NCI-H2107 treated with DMSO at 0.1 percent for 48 hours (cell line): Measurements from ENCODE around the gene SP4.
A peak's percentile ranks its signal among the peaks of the same experiment; 100 is the strongest.

Source experiments
- DNase-seq: peaks from one replicate; lab custom pipeline; 2025; ENCODE audit not compliant: unreplicated experiment; lab: John Stamatoyannopoulos, UW

Gene SP4

GRCh38 chr7:21427871-21428658 is at the start of gene SP4:
SP4 (plus strand) TSS chr7:21428083; CDS start chr7:21428252, 169 bp downstream.
- peak; percentile 96 for DNase-seq

- no peak for DNase-seq
These were observed 44.4 kb upstream of the SP4 start for GRCh38 chr7:21383227-21384220.

GRCh38 chr7:21393937-21394336 is 33.9 kb upstream of the SP4 start:
- no peak for DNase-seq

- DNase-seq: no peak
These were observed 25.9 kb upstream of the SP4 start for GRCh38 chr7:21401944-21402343.

- no peak for DNase-seq
These were observed 19.9 kb upstream of the SP4 start for GRCh38 chr7:21407796-21408480.

- no peak for DNase-seq
These were observed 19.4 kb upstream of the SP4 start for GRCh38 chr7:21408481-21408820.

DNA sequence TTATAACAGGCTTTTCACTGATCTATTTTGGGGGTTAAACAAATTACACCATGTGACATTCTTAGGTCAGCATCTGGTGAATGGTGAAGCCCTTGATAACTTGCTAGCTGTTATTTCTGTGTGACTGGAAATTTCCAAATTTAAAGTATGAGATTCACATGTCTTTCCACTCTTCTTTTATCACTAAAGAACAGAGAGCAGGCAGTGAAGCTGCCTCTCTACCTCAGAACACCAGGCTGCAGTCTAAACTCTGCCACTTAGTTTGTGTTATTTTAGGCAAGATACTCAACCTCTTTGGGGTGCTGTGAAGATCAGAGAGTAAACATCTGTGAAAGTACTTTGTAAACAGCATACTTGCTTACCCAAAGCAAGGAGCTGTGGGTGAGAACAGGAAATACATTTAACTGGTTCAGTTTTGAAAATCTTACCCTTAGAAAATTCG is 15.5 kb upstream of the SP4 start:
- DNase-seq: no peak

DNA sequence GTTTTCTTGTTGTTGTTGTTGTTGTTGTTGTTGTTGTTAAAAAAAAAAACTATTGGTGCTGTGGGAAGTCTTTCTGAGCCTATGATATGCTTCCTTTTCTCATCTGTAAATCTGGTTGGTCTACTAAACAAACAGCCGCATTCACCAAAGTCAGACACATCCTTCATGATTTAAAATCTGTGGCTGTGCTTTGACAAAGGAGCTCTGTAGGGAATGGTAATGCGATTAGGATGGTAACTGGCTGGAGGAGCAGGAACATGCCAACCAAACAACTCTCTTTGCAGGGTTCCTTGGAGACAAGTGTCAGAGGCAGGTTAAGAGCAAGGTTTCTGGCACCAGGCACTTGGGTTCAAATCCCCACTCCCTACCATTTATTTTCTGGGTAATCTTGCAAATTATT is 14.9 kb upstream of the SP4 start:
- DNase-seq: no peak

DNA sequence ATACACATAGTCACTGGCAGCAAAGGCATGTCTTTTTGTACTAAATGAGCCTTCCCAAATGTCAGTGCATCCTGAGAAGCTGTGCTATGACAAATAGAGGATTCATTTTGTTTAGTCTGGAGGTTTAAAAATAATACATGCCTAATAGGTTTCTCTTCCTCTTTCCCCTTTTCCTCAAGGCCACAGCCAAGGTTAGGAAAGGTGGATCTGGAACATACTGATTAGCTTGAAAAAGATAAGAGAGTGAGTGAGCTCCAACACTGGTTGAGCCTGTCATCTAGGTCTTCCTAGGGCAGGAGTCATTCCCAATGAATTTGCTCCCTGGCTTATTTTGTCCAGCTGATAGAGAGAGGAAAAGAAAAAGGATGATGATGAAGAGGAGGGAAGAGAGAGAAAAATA is 14.4 kb upstream of the SP4 start:
- DNase-seq: no peak

DNA sequence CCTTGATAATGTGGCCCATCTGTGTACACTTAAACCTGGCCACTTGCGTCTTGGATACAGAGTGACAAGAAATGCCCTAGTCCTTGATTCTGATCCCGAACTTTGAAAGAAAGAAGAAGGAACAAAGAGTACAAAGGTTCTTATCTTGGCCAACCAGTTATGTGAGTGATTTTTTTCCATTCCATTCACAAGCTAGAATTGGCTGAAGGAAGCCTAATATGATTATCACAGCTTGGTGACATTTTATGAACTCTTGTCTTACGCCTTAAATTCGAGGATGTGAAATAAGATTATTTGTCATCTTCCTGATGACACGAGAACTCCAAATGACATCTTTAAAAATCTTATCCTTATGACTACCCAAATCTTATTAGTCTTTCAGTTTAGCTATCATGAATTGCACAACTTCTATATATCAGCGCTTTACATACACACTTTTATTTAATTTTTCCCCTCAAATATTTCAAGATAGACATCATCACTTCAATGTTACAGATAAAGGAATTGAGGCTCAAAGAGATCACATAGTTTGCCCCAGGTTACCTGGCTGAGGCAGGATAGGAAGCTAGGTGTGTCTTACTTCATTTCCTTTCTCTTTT is 13.0 kb upstream of the SP4 start:
- DNase-seq: no peak

- no peak for DNase-seq
These were observed 10.2 kb upstream of the SP4 start for GRCh38 chr7:21417647-21418046.

GRCh38 chr7:21422751-21423150 is 5.1 kb upstream of the SP4 start:
- DNase-seq: no peak

DNA sequence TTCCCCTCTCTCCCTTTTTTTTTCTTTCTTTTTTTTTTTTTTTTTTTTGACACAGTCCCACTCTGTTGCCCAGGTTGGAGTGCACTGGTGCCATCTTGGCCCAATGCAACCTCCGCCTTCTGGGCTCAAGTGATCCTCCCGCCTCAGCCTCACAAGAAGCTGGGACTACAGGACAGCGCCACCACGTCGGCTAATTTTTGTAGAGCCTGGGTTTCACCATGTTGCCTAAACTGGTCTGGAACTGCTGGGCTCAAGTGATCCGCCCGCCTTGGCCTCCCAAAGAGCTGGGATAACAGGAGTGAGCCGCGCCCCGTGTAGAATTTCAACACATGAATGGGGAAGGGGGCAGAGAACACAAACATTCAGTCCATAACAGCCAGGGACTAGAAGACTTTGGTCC is 2.6 kb upstream of the SP4 start:
- no peak for DNase-seq

DNA sequence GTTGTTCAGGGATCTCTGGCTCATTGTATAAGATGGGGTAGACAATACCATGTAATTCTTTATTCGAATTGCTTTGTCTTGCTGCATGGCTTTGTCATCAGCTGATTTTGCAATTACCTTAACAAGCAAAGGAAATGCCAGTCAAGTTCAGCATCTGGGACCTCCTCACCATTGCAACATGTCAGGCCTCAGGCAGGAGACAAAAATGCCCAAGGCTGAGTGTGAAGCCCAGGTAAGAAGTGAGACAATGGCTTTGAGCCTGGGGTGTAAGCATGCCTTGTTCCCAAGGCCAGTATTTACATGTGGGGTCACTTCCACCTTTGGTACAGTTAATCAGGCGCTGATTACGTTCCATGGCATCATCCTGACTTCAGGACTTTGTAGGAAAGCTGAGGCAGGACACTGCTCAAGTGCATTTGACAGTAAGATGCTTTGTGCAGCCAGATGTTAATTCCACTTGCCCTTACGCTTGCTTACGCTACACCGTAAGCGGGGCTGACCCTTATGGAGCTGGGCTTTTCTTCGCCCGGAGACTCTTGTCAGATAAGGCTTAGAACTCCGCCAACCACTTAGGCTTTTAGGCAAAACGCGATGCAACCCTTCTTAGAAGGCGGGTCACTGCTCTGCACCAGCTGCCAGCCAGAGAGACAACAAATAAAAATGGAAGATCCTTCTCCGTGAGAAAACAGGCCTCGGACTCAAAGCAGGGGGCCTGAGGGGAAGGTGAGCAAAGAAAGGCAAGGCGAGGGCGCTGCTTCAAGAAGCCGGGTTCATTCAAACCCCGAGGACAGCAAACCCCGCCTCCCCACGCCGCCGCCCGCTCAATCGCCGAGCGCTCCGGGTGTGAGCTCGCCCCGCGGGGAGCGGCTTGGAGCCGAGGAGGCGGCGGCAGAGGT is 1.3 kb upstream of the SP4 start:
- DNase-seq: no peak

GRCh38 chr7:21427182-21427870 is 557 bp upstream of the SP4 start:
- peak; percentile 98 for DNase-seq

- no peak for DNase-seq
These were observed 717 bp downstream of the SP4 start for GRCh38 chr7:21428659-21428941.

DNA sequence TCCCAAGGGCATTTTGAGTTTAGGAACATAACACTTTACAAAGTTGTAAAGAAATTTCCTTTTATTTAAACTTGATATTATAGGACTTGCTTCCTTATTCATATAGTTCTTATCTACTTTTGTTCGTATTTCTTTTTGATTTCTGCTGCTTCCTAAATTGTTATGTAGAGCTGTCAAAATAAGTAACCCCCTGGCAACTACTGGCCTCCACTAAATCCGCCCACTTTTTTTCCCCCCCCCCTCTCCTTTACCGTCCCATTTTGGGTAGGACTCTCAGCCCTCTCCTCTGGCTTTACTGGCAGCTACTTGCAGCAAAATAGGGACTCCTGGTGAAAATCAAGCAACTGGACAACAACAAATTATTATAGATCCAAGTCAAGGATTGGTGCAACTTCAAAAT is 1.1 kb downstream of the SP4 start:
- no peak for DNase-seq

DNA sequence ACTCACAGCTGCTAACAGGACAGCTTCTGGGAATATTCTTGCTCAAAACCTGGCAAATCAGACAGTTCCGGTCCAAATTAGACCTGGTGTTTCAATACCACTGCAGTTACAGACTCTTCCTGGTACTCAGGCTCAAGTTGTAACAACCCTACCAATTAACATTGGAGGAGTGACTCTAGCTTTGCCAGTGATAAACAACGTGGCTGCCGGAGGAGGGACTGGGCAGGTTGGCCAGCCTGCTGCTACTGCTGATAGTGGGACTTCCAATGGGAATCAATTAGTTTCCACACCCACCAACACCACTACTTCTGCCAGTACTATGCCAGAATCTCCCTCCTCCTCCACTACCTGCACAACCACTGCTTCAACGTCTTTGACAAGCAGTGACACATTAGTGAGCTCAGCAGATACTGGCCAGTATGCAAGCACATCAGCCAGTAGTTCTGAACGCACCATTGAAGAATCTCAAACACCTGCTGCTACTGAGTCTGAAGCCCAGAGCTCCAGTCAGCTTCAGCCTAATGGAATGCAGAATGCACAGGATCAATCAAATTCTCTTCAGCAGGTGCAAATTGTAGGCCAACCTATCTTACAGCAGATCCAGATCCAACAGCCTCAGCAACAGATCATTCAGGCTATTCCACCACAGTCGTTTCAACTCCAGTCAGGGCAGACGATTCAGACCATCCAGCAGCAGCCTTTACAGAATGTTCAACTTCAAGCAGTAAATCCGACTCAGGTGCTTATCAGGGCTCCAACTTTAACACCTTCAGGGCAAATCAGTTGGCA is 2.1 kb downstream of the SP4 start:
- no peak for DNase-seq

GRCh38 chr7:21430575-21430954 is 2.7 kb downstream of the SP4 start:
- peak; percentile 11 for DNase-seq
